ENCODE results near the gene GGACT.

The GGACT gene

GRCh38 chr13:100546713-100547405, 41.7 kb downstream of the GGACT start:
- no peak for DNase-seq

- no peak for DNase-seq
Measured at GRCh38 chr13:100545684-100546061, 42.9 kb downstream of the GGACT start.

- no peak for DNase-seq
Measured at GRCh38 chr13:100544866-100545683, 43.5 kb downstream of the GGACT start.

GRCh38 chr13:100543872-100544602, 44.6 kb downstream of the GGACT start:
- DNase-seq = no peak

GRCh38 chr13:100542826-100543156, 45.8 kb downstream of the GGACT start:
- no peak for DNase-seq

- no peak for DNase-seq
Measured at GRCh38 chr13:100541897-100542825, 46.4 kb downstream of the GGACT start.

GRCh38 chr13:100540621-100541020, 48.0 kb downstream of the GGACT start:
- no peak for DNase-seq

- DNase-seq = no peak
Measured at GRCh38 chr13:100537951-100538462, 50.6 kb downstream of the GGACT start.

GRCh38 chr13:100537486-100537885, 51.1 kb downstream of the GGACT start:
- DNase-seq = no peak

GRCh38 chr13:100536643-100537180, 51.9 kb downstream of the GGACT start:
- no peak for DNase-seq

- DNase-seq = no peak
Measured at GRCh38 chr13:100535426-100536135, 53.0 kb downstream of the GGACT start.

GRCh38 chr13:100534911-100535310, 53.7 kb downstream of the GGACT start:
- no peak for DNase-seq

- DNase-seq = no peak
Measured at GRCh38 chr13:100534147-100534843, 54.3 kb downstream of the GGACT start.

GRCh38 chr13:100533588-100534041, 55.0 kb downstream of the GGACT start:
- DNase-seq = no peak

- DNase-seq = no peak
Measured at GRCh38 chr13:100532836-100533435, 55.7 kb downstream of the GGACT start.

- no peak for DNase-seq
Measured at GRCh38 chr13:100532090-100532766, 56.4 kb downstream of the GGACT start.

- no peak for DNase-seq
Measured at GRCh38 chr13:100530671-100531213, 57.8 kb downstream of the GGACT start.

- no peak for DNase-seq
Measured at GRCh38 chr13:100529666-100530377, 58.8 kb downstream of the GGACT start.

GRCh38 chr13:100528820-100529219, 59.8 kb downstream of the GGACT start:
- no peak for DNase-seq

Data from stimulated activated CD4-positive, alpha-beta T cell treated with anti-CD3 and anti-CD28 coated beads, Interleukin-4, amount 100 ng/mL, for 1 hour (primary cell).